Ishikawa (cell line): Measurements from ENCODE around the gene LYRM2.

Experiments
- CEBPB ChIP-seq: IDR thresholded peaks from 2 replicates; pipeline ENCODE4 v1.6.1; 2012
- CREB1 ChIP-seq: IDR thresholded peaks from 2 replicates; pipeline ENCODE4 v1.6.1; 2012; ENCODE audit warnings: low read depth
- EGR1 ChIP-seq: IDR thresholded peaks from 2 replicates; pipeline ENCODE4 v1.6.1; 2012
- EP300 ChIP-seq: IDR thresholded peaks from 2 replicates; pipeline ENCODE4 v1.6.1; 2012; ENCODE audit warnings: borderline replicate concordance
- FOXM1 ChIP-seq: IDR thresholded peaks from 2 replicates; pipeline ENCODE4 v1.6.1; 2012; ENCODE audit warnings: low read depth, borderline replicate concordance
- NFIC ChIP-seq: IDR thresholded peaks from 2 replicates; pipeline ENCODE4 v1.6.1; 2012
- RAD21 ChIP-seq: IDR thresholded peaks from 2 replicates; pipeline ENCODE4 v1.6.1; 2012; ENCODE audit warnings: low read depth
- TAF1 ChIP-seq: IDR thresholded peaks from 2 replicates; pipeline ENCODE4 v1.6.1; 2012; ENCODE audit warnings: low read depth, mild to moderate bottlenecking
- TCF12 ChIP-seq: IDR thresholded peaks from 2 replicates; pipeline ENCODE4 v1.6.1; 2012; ENCODE audit warnings: low read depth
- TEAD4 ChIP-seq: IDR thresholded peaks from 2 replicates; pipeline ENCODE4 v1.6.1; 2012
- YY1 ChIP-seq: IDR thresholded peaks from 2 replicates; pipeline ENCODE4 v1.6.1; 2012; ENCODE audit warnings: low read depth
- ZBTB7A ChIP-seq: IDR thresholded peaks from 2 replicates; pipeline ENCODE4 v1.6.1; 2012; ENCODE audit warnings: low read depth
- TF ChIP-seq, protein P1 (sequence below): IDR thresholded peaks from 2 replicates; pipeline ENCODE4 v1.6.1; 2012
- TF ChIP-seq, protein P2 (sequence below): IDR thresholded peaks from 2 replicates; pipeline ENCODE4 v1.6.1; 2012
- TF ChIP-seq, protein P3 (sequence below): IDR thresholded peaks from 2 replicates; pipeline ENCODE4 v1.6.1; 2012; ENCODE audit warnings: low read depth, mild to moderate bottlenecking

LYRM2 gene

GRCh38 chr6:89589297-89590025, 49.1 kb downstream of the LYRM2 start:
- TF ChIP-seq EP300 (no peak), TAF1 (no peak), FOXM1 (no peak), CREB1 (no peak), RAD21 (no peak), YY1 (no peak), EGR1 (no peak), NFIC (no peak), CEBPB (no peak), TEAD4 (no peak), TCF12 (no peak), ZBTB7A (no peak)
- TF ChIP-seq, protein P1, sequence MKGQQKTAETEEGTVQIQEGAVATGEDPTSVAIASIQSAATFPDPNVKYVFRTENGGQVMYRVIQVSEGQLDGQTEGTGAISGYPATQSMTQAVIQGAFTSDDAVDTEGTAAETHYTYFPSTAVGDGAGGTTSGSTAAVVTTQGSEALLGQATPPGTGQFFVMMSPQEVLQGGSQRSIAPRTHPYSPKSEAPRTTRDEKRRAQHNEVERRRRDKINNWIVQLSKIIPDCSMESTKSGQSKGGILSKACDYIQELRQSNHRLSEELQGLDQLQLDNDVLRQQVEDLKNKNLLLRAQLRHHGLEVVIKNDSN, result no peak
- TF ChIP-seq, protein P2, sequence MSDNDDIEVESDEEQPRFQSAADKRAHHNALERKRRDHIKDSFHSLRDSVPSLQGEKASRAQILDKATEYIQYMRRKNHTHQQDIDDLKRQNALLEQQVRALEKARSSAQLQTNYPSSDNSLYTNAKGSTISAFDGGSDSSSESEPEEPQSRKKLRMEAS, result no peak
- TF ChIP-seq, protein P3, sequence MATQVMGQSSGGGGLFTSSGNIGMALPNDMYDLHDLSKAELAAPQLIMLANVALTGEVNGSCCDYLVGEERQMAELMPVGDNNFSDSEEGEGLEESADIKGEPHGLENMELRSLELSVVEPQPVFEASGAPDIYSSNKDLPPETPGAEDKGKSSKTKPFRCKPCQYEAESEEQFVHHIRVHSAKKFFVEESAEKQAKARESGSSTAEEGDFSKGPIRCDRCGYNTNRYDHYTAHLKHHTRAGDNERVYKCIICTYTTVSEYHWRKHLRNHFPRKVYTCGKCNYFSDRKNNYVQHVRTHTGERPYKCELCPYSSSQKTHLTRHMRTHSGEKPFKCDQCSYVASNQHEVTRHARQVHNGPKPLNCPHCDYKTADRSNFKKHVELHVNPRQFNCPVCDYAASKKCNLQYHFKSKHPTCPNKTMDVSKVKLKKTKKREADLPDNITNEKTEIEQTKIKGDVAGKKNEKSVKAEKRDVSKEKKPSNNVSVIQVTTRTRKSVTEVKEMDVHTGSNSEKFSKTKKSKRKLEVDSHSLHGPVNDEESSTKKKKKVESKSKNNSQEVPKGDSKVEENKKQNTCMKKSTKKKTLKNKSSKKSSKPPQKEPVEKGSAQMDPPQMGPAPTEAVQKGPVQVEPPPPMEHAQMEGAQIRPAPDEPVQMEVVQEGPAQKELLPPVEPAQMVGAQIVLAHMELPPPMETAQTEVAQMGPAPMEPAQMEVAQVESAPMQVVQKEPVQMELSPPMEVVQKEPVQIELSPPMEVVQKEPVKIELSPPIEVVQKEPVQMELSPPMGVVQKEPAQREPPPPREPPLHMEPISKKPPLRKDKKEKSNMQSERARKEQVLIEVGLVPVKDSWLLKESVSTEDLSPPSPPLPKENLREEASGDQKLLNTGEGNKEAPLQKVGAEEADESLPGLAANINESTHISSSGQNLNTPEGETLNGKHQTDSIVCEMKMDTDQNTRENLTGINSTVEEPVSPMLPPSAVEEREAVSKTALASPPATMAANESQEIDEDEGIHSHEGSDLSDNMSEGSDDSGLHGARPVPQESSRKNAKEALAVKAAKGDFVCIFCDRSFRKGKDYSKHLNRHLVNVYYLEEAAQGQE, result no peak

GRCh38 chr6:89585154-89585553, 53.4 kb downstream of the LYRM2 start:
- no peak for TF ChIP-seq EP300
- TF ChIP-seq RAD21, result no peak

DNA sequence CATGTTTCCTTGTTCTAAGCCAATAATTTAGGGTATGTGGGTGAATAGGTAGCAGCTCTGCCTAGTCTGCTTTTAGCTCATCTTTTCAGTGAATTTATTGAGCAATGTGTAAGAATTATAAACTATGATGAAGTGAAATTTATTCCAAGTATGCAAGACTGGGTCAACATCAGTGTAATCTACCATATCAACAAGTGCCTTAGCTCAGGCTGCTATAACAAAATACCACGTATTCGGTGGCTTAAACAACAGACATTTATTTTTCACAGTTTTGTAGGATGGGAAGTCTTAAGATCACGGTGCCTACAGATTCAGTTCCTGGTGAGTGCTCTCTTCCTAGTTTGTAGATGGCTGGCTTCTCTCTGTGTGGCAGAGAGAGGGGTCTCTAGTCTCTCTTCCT, 54.0 kb downstream of the LYRM2 start:
- TF ChIP-seq, protein P3, result no peak
- TF ChIP-seq YY1 (no peak), CREB1 (no peak), CEBPB (no peak), TCF12 (no peak), TEAD4 (no peak), FOXM1 (no peak), EGR1 (no peak), TAF1 (no peak), NFIC (no peak), RAD21 (no peak)
- TF ChIP-seq, protein P2, result no peak

GRCh38 chr6:89583559-89583958, 55.0 kb downstream of the LYRM2 start:
- TF ChIP-seq TCF12 (no peak), FOXM1 (no peak), NFIC (no peak)
- TF ChIP-seq, protein P1, result no peak
- TF ChIP-seq, protein P3, result no peak

DNA sequence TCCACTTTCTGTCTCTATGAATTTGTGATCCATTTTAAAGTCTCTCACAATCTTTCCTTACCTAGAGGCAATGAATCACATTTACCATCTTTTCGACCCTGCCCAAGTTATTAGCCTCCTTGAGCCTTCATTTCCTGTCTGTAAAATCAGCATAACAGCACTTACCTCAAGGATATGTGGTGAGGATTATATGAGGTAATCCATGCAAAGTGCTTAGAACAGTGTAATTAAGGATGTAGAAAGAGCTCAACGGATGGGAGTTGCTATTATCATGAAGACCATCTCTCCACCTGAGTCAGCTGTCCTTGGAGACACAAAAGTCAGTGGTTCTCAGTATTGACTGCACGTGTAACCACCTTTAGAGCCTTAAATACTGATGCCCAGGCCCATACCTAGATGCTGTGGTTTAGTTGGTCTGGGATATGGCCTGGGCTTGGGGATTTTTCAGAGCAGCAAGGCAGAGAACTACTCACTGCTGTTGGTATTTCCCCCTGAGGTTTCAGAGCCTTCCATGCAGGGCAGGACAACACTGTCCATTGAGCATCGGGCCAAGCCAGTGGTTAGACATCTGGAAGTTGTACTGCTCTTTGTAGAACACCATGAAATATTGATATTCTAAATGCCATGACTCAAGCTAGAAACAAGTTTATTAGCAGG, 55.8 kb downstream of the LYRM2 start:
- TF ChIP-seq YY1 (no peak), TCF12 (no peak), FOXM1 (no peak), CREB1 (no peak), ZBTB7A (no peak), TEAD4 (no peak), CEBPB (no peak), EGR1 (no peak)
- TF ChIP-seq, protein P1, result no peak
- TF ChIP-seq, protein P3, result no peak
- TF ChIP-seq, protein P2, result no peak
